Thyroid gland (tissue), 4 donors: ENCODE data around the gene IRF2BPL. TPM values are rescaled to one million over a fixed set of nuclear protein-coding genes. Genes with fewer than 3 reads are reported as not detected.
A peak's percentile ranks its signal among the peaks of the same experiment; 100 is the strongest.

Experiments used
- DNase-seq, 2 donors: peaks; one replicate each; pipeline ENCODE4 v3.0.0-alpha.2; 2019
- H3K27ac ChIP-seq, 3 donors: fragments of 200-600 bp; sonication (generic); 1 replicate in 2 of 3; 2 replicates in 1 of 3; pipeline ENCODE4 v1.5.1; 2016 to 2019; ENCODE audit warnings: mild to moderate bottlenecking in 1 of 3, moderate library complexity in 1 of 3
- H3K27me3 ChIP-seq: fragments of 200-600 bp; sonication (generic); one replicate; pipeline ENCODE4 v1.5.1; 2019
- H3K36me3 ChIP-seq, 2 donors: fragments of 200-600 bp; sonication (generic); one replicate each; pipeline ENCODE4 v1.5.1; 2016 to 2019
- H3K4me1 ChIP-seq, 2 donors: fragments of 200-600 bp; sonication (generic); one replicate each; pipeline ENCODE4 v1.5.1; 2017 to 2019
- H3K4me3 ChIP-seq, 3 donors: fragments of 200-600 bp; sonication (generic); replicated peaks in 1 of 3; 1 replicate in 2 of 3; 2 replicates in 1 of 3; pipeline ENCODE4 v1.5.1; 2016; ENCODE audit warnings: mild to moderate bottlenecking in 1 of 3
- H3K9me3 ChIP-seq: fragments of 200-600 bp; sonication (generic); one replicate; pipeline ENCODE4 v1.5.1; 2017
- CTCF ChIP-seq, 6 experiments: fragments of 200-600 bp in 3 of 6; fragments of 450-650 bp in 3 of 6; sonication (generic) in 3 of 6; IDR thresholded peaks; one replicate each; pipeline ENCODE4 v1.5.1; 2016 to 2019; ENCODE audit warnings: antibody characterized with exemption in 6 of 6, mild to moderate bottlenecking in 2 of 6, inconsistent platforms in 1 of 6, moderate library complexity in 1 of 6
- POLR2A ChIP-seq, 2 donors: fragments of 450-650 bp; IDR thresholded peaks; one replicate each; pipeline ENCODE4 v1.6.1; 2017; ENCODE audit warnings: antibody characterized with exemption in 2 of 2, mild to moderate bottlenecking in 2 of 2, moderate library complexity in 1 of 2
- WGBS, 2 donors: methylation state at CpG; one replicate each; pipeline ENCODE4 v1.1.5; 2017; 5-methylcytosine and 5-hydroxymethylcytosine counted together
- intact Hi-C: fragments of 100-400 bp; cut with DNase I; formaldehyde crosslinking; loops from one replicate; pipeline ENCODE4 v1.15.1; 2023
- total RNA-seq, 4 donors: library from RNA; depleted of rRNA; stranded (reverse); fragments of >200 nt; gene quantifications; one replicate each; pipeline ENCODE4 v1.2.3, GENCODE V29; 2016

The IRF2BPL gene
- total RNA-seq, 4 donors from 2014 or later = 43.9 to 103 (median 78.4) TPM

- Histone ChIP-seq H3K9me3 (no peaks in the 10 kb centered on the region), H3K4me1 (peaks cover 43 to 77% of the 10 kb centered on the region in 2 donors), H3K27ac (peak overlapping the region; percentile 99 to 100 (median 99)), H3K27me3 (no peaks in the 10 kb centered on the region), H3K4me3 (no peak overlapping the region), H3K36me3 (peaks cover 0 to 1% of the 10 kb centered on the region in 2 donors)
- peak; percentile 39 to 47 for DNase-seq
- 46 to 49% methylated on average over 7 to 8 of the region's 8 CpGs for WGBS, 2 donors
- intact Hi-C loops = no loop called here
- no peak for TF ChIP-seq POLR2A (IDR thresholded peaks at IDR 0.05)
- no peak for TF ChIP-seq CTCF (IDR thresholded peaks at IDR 0.05)
These were observed 3.4 kb upstream of the IRF2BPL start for GRCh38 chr14:77031759-77032490.

- Histone ChIP-seq H3K27ac (peak overlapping the region; percentile 100), H3K4me3 (peak overlapping the region; percentile 41 to 66 (median 50)), H3K9me3 (no peaks in the 10 kb centered on the region), H3K27me3 (no peaks in the 10 kb centered on the region), H3K36me3 (peaks cover 15 to 16% of the 10 kb centered on the region in 2 donors), H3K4me1 (peaks cover 53 to 70% of the 10 kb centered on the region in 2 donors)
- TF ChIP-seq POLR2A (IDR thresholded peaks at IDR 0.05) (peak; percentile 29 to 57), CTCF (IDR thresholded peaks at IDR 0.05) (peak in 2 of 6 experiments; percentile 14 to 21)
- intact Hi-C loops = loop anchor here (5.0 kb wide), 1 partner anchor 70 kb away; no protein-coding TSS in a partner anchor
- 0% methylated on average over 5 to 6 of the region's 81 CpGs for WGBS, 2 donors
- peak; percentile 83 to 86 for DNase-seq
These were observed 747 bp downstream of the IRF2BPL start for GRCh38 chr14:77027538-77028383.

DNA sequence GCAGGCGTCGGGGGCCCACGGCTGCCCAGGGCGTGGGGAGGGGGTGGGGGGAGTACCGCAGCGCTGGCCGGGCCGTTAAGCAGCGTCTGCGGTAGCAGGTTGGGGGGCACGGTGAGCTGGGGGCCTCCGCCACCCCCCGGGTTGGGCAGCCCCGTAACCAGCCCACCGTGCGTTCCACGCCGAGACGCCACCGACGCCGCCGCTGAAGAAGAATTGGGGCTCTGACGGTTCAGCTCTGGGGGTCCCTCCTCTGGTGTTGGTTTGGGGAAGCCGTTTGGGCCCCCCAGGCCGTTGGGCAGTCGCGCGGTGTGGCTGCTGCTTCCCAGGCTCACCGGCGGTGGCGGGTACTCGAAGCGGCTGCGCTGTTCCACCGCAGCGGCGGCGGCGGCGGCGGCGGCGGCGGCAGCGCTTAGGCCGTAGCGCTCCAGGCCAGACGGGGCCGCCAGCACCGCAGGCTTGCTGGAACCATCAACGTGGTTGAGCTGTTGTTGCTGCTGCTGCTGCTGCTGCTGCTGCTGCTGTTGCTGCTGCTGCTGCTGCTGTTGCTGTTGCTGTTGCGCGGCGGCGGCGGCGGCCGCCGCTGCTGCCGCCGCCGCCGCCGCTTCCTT lies 1.5 kb downstream of the IRF2BPL start:
- Histone ChIP-seq H3K27ac (peak overlapping the region; percentile 100), H3K4me3 (peak overlapping the region; percentile 41 to 66 (median 50)), H3K36me3 (peaks cover 15 to 16% of the 10 kb centered on the region in 2 donors), H3K4me1 (peaks cover 46 to 64% of the 10 kb centered on the region in 2 donors), H3K27me3 (no peaks in the 10 kb centered on the region), H3K9me3 (no peaks in the 10 kb centered on the region)
- intact Hi-C loops = loop anchor here (5.0 kb wide), 1 partner anchor 70 kb away; no protein-coding TSS in a partner anchor
- TF ChIP-seq CTCF (IDR thresholded peaks at IDR 0.05) = peak in 2 of 6 experiments; percentile 13 to 14
- no peak for TF ChIP-seq POLR2A (IDR thresholded peaks at IDR 0.05)
- 1% methylated on average over 17 of the region's 65 CpGs; no CpG with 5 or more reads in 1 of the 2 donors for WGBS, 2 donors
- peak in 1 of 2 donors; percentile 45 for DNase-seq

DNA sequence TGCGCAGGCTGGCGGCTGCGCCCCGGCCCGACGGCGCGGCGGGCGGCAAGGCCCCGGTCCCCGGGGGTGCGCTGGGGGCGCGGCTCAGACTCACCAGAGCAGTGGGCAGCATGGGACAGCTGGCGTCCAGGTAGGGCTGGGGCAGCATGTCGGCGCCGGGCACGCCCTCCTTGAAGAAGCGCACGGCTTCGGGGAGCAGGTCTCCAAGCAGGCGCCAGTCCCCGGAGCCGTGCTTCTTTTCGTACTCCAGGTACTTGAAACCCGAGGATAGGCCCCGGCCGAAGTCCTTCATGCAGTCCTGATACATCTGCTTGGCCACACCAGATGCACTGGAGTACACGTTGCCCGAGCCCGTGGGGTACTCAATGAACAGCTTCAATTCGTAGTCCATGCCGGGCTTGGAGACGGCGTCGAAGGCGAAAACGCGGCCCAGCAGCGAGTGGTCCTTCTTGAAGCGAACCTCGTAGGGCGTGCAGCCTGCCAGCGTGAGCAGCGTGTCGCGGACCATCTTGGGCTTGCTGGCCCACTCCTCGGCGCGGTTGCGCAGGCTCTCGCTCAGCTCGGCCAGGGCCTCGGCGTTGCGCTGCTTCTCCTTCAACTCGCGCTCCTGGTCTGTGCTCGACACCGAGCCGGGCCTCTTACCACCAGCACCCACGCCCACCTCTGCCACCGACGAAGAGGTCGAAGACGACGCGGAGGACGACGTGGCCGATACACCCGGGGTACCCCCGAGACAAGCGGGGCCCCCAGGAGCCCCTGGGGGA lies 2.2 kb downstream of the IRF2BPL start:
- Histone ChIP-seq H3K36me3 (peaks cover 15 to 16% of the 10 kb centered on the region in 2 donors), H3K9me3 (no peaks in the 10 kb centered on the region), H3K4me3 (peak overlapping the region; percentile 41 to 66 (median 50)), H3K4me1 (peaks cover 42 to 57% of the 10 kb centered on the region in 2 donors), H3K27ac (peak overlapping the region; percentile 100), H3K27me3 (no peaks in the 10 kb centered on the region)
- peak; percentile 56 to 58 for DNase-seq
- WGBS, 2 donors = 14 to 18% methylated on average over 24 to 42 of the region's 76 CpGs
- no peak for TF ChIP-seq CTCF (IDR thresholded peaks at IDR 0.05)
- peak in 1 of 2 donors; percentile 29 for TF ChIP-seq POLR2A (IDR thresholded peaks at IDR 0.05)
- intact Hi-C loops = loop anchor here (5.0 kb wide), 1 partner anchor 69 kb away; no protein-coding TSS in a partner anchor
